SIG-M5 treated with dmso at 0.1 percent for 504 hours (cell line): ENCODE measurements around the gene SPSB1.

Source experiments
- DNase-seq: peaks from one replicate; lab custom pipeline; 2025; ENCODE audit not compliant: unreplicated experiment; lab: John Stamatoyannopoulos, UW

SPSB1 gene

DNA sequence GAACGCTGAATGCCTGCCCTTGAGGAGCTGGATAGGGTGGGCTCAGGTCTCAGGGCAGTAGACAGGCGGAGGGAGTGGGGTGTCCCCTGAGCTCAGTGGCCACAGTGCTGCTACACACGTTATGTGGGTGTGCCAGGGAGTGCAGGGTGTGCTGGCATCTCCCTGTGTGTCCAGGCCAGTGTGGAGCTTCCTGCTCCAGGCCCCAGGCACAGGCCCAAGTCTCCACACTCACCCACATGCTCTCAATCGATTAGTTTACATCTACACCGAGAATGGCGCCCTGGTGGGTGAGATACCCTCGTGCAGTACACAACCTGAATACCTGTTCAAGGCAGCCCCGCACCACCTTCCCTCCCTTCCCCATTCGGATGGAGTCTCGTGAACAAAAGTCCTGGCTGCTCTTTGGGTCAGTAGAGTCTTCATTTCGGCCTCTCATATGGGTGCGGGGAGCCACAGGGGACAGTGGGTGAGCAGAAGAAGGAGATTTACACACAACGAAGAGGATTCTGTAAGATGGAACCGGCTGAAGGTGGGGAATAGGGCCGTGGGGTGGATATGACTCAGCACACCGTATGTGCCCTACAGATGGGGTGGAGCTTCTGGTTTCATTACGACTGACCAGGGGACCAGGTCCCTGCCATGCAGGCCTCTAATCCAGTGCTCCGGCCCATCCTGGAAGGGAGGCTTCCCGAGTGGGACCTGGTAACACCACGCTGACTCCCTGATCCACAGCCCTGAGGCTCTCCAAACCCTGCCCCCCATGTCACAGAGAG is 93.3 kb downstream of the SPSB1 start:
- DNase-seq: no peak

- DNase-seq: no peak
Measured at GRCh38 chr1:9388335-9389180, 95.9 kb downstream of the SPSB1 start.

GRCh38 chr1:9389968-9390367 is 97.3 kb downstream of the SPSB1 start:
- no peak for DNase-seq

- no peak for DNase-seq
Measured at GRCh38 chr1:9391620-9392019, 98.9 kb downstream of the SPSB1 start.

DNA sequence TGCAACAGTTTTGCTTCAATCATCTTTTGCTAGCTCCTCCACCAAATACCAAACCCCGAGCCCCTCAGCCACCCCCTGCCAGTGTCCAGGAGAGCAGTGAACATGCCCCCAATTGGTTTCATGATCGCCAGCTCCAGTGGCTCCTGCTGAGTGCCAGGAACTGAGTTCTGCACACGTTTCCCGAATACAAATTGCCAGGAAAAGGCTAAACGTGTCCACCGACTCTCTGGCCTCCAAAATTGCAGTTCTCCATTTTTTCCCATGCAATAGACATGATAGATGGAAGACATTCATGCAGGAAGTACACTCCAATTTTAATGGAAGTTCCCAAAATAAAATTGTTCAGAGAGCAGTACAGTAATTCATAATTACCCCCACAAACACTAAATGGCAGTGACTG is 101.3 kb downstream of the SPSB1 start:
- no peak for DNase-seq

DNA sequence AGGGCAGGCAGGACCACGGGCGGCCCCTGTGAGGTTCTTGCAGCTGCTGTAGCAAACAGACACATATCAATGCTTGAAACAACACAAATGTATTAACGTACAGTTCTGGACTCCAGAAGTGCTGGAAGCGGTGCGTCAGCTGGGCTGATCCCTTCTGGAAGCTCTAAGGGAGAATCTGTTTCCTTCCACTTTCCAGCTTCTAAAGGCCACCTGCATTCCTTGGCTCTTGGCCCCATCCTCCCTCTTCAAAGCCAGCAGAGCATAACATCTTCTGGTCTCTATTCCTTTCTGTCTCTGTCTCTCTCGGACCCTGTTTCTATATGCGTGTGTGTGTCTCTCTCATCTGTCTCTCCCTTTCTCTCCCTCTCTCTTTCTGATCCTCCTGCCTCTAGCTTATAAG is 102.3 kb downstream of the SPSB1 start:
- DNase-seq: no peak

DNA sequence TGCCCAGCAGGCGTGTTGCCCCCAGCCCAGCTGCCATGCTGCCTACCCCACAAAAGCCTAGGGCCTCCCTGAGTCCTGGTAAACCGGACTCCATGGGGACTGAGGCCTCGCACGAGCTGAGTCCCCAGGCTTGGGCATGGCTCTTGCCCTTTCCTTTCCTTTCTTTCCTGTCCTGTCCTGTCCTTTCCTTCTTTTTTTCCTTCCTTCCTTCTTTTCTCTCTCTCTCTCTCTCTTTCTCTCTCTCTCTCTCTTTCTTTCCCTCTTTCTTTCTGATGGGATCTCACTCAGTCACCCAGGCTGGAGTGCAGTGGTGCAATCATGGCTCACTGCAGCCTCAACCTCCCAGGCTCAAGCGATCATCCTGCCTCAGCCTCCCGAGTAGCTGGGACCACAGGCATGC is 104.4 kb downstream of the SPSB1 start:
- no peak for DNase-seq

DNA sequence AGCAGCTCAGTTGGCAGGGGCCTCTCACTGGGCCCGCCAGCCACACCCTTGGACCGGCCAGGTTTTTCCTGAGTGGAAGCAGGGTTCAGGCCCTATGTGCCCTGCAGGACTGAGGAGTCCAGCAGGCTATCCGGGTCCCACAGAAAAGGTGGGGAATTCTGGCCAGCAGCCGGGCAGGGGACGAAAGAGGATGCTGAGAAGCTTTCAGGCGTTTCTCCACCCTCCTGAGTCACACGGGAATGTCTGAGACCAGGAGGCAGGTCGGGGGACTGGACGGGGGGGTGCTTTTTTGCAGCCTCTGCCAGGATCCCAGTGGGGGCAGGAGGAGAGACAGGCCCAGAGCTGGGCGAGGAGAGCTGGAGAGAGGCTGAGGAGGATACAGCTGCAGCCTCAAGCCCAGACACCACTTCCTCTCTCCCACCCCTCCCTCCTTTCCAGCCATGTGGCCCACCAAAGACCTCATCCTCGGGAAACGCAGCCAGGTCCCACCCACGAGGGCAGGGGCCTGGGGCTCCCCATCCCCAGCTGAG is 105.4 kb downstream of the SPSB1 start:
- DNase-seq: no peak

- no peak for DNase-seq
Measured at GRCh38 chr1:9399510-9400424, 107.1 kb downstream of the SPSB1 start.

DNA sequence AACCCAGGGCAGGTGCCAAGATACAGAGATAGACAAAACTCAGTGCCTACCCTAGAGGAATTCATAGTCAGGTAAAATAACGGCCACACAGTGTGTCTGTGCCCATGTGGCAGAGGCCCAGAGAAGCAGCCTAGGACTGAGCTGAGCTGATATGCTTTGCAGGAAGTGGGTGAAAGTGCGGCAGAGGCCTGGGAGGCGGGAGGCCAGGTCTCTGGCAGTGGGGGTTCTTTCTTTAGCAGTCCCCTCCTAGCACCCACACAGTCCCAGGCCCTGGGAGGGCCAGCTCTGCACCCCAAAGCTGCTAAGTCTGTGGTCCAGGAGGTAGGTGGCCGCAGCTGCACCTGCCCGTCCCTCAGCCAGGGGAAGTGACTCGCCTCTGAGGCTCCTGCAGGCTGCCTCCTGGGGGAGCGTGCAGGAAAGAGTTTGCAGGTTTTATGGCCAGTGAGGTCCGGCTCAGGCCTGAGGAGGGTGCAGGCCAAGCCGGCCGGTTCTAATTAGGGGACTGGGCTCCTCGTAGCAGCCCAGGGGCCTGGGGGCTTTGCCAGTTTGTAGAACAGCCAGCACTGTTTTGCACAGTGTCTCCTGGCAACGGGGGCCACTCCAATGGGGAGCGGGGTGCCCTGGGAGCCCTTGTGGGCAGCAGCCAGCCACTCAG is 107.9 kb downstream of the SPSB1 start:
- DNase-seq: no peak

DNA sequence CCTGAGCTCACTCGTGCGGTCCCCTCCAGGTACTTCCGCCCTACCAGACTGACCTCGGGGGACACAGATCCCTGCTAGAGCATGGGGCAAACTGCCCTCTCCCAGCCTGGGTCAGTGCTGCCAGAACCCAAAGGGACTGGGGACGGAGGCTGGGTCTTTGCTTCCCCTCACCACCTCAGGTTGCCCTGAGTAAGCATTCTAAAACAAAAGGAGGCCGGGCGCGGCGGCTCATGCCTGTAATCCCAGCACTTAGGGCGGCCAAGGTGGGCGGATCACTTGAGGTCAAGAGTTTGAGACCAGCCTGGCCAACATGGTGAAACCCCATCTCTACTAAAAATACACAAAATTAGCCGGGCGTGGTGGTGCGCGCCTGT is 108.4 kb downstream of the SPSB1 start:
- DNase-seq: no peak

DNA sequence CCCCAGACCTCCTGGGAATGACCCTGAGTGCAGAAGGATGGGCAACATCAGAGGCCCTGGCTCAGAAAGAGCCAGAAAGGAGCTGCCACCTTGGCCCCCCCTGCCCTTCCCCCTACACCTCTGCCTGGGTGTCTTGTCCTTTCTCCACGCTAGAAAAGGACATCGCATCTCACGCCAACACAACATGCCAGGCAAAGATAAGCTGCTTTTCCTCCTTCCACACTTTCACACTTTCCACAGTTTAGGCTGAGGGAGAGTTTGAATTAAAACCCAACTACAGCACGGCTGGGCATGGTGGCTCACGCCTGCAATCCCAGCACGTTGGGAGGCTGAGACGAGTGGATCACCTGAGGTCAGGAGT is 109.5 kb downstream of the SPSB1 start:
- no peak for DNase-seq

DNA sequence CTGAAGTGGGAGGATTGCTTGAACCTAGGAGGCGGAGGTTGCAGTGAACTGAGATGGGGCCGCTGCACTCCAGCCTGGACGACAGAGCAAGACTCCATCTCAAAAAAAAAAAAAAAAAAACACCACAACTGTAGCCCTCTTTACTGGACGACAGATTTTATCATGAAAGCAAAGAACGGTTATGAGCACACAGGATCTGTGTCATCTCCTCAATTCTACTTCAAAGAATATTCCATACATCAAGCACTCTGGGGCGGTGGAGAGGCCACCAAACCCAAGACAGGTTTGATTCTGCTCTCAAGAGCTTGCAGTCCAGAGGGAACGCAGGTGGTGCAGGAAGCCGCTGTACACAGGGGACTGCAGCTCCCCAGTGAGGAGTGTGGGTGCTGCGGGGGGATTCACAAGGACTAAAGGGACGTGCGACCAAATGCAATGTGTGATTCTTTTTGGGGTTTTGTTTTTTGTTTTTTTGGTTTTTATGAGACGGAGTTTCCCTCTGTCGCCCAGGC is 110.1 kb downstream of the SPSB1 start:
- no peak for DNase-seq

DNA sequence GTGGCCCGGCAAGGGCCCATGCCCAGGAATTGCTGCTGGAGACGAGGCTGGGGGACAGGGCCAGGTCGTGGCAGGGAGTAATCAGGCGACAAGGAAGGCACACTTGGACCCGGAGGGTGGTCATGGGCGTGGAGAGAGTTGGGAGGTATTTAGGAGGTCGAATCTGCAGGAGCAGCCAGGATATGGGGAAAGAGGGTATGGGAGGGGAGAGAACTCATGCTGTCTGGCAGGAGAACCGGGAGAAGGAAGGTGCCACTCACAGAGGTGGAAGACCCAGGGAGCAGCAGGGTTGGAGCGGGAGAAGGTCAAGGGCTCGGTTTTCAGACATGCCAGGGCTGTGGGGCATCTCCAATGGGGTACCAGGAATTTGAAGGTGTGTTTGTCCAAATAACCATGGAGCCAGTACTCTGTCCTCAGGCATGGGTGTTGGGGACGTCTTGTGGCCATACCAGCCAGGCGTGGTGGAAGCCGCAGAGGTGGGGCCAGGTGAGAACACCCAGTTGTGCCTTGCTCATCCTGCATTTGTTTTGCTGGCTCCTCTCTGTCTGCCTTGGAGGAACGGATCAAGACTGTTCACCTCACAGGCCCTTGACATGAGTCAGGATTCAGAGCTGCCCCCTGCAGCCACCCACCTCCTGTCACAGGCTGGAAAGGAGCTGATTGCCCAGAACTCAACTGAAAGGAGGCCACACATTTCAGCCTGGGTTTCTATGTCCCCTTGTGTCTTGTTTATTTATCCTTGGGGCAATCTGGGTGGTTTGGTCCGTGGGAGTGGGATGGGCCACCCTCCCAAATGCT is 111.6 kb downstream of the SPSB1 start:
- DNase-seq: no peak

DNA sequence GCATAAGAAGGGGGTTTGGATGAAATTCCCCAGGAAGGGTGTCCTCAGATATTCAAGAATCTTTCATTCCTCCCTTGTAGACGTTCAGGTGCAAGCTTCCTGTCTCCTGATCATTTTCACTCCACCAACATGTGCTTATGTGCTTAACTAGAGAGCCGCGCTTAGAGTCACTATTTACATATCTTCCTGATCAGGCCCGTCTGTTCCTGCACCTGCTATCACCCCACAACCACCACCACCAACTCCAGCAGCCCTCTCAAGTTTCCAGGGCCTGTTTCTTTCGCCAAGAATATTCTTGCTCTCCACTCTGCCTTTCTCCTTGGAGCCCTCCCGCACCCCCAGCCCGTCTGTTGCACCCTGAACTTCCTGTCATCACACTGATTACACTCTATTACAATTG is 113.4 kb downstream of the SPSB1 start:
- no peak for DNase-seq

DNA sequence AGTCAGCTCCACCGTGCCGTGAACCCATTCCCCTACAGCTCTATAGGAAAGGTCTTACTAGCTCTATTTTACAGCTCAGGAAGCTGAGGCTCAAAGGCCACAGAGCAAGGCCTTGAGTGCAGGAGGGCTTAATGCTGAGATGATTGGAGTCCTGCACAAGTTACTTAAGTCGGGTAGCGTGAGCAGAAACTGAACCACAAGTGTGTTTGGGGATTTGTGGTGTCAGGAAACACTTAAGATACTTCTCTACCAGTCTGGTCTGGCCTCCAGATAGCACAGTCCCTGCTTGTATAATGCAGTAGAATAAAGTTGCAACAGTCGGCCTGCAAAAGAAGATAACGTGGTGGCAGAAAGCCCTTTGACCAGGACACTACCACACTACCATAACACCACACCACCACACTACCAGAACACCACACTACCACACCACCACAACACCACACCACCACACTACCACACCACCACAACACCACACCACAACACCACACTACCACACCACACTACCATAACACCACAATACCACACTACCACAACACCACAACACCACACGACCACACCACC is 118.1 kb downstream of the SPSB1 start:
- DNase-seq: no peak

DNA sequence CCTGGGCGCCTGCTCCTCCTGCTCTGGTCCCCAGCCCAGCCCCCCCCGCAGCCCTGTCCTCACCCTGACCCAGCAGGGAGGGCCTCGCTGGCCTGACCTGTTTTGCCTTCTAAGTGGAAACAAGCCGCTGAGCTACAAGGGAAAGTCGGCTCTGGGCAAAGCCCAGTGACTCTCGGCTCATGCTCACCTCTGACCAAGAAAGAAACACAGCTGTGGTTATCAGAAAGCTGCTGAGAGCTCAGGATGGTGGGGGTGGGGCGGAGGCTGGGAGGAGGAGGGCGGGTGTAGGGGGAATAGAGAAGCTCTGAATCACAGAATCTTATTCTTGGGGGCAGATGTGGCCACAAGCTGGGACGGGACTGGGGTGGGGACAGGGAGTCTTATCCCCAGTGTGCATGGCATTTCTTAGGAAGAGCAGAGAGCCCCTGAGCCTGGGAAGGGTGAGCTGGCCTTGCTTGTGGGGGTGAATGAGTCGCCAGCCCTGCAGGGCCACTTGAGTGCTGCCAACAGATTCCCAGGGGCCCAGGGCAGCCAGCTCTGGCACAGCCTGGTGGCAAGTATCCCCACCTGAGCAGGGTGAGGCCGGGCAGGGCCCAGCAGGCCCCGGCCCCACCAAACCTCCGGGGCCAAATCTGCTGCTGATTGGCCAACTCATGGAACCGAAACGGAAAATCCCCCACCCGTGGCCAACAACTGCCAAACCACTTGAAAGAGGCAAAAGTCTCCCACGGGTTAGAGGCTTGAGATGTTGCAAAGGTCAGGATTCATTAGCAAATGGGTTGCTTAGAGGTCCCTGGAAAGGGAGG is 120.6 kb downstream of the SPSB1 start:
- DNase-seq: no peak

DNA sequence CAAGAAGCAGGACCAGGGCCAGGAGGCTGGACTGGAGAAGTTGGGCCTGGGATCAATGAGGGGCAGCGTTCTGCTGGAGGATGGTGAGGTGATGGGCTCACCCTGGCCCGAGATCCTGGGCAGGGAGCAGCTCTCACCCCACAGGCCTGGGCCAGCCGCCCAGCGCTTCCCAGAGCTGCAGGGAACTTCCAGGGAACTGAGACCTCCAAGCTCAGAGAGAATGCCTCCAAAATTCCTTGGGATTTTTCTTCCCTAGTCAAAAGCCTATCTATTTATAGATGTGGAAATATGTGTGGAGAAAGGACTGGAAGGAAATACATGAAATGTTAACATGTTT is 121.2 kb downstream of the SPSB1 start:
- DNase-seq: no peak

DNA sequence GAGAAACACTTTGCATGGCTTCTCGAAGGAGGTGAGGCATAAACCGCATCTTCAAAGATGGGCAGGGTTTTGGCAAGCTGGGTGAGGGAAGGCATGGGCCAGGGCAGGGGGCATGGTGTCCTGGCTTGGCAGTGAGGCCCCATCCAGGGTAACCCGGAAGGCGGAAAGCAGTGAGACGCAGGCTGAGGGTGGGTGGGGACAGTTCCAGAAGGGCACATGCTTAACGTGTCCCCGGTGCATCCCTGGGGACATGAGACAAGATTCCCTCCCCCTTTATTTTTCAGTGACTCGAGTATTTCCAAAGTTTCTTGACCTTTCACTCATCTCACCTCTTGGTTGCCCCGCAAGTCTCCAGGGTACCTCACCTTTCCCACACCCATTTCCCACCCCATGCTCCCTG is 123.8 kb downstream of the SPSB1 start:
- DNase-seq: no peak
